ENCODE measurements around the gene RERE. TPM values are rescaled to one million over a fixed set of nuclear protein-coding genes. Genes with fewer than 3 reads are reported as not detected.

RERE gene
- total RNA-seq, 2 donors from 2014 or later, result 102 to 108 TPM

GRCh38 chr1:8339203-8339600 lies 478.2 kb downstream of the RERE start:
- DNase-seq (no peak), ATAC-seq (no peak)
- H3K9me3 ChIP-seq (ENCODE audit: control insufficient read depth, low read length, poor library complexity, severe bottlenecking), result no peaks in the 10 kb centered on the region
- Mint-ChIP-seq H3K4me1 (no peaks in the 10 kb centered on the region), H3K27ac (no peak overlapping the region), H3K36me3 (ENCODE audit: low read depth) (peaks cover 2% of the 10 kb centered on the region), H3K27me3 (no peaks in the 10 kb centered on the region), H3K4me3 (no peak overlapping the region)

GRCh38 chr1:8338526-8339202 lies 478.8 kb downstream of the RERE start:
- Mint-ChIP-seq H3K27me3 (no peaks in the 10 kb centered on the region), H3K4me3 (no peak overlapping the region), H3K27ac (no peak overlapping the region), H3K4me1 (no peaks in the 10 kb centered on the region), H3K36me3 (ENCODE audit: low read depth) (peaks cover 2% of the 10 kb centered on the region)
- ATAC-seq (no peak), DNase-seq (no peak)
- no peaks in the 10 kb centered on the region for H3K9me3 ChIP-seq (ENCODE audit: control insufficient read depth, low read length, poor library complexity, severe bottlenecking)

GRCh38 chr1:8337776-8338525 lies 479.5 kb downstream of the RERE start:
- no peaks in the 10 kb centered on the region for H3K9me3 ChIP-seq (ENCODE audit: control insufficient read depth, low read length, poor library complexity, severe bottlenecking)
- Mint-ChIP-seq H3K27ac (no peak overlapping the region), H3K4me3 (no peak overlapping the region), H3K4me1 (no peaks in the 10 kb centered on the region), H3K36me3 (ENCODE audit: low read depth) (peaks cover 2% of the 10 kb centered on the region), H3K27me3 (no peaks in the 10 kb centered on the region)
- DNase-seq (no peak), ATAC-seq (no peak)

GRCh38 chr1:8335246-8335645 lies 482.2 kb downstream of the RERE start:
- no peaks in the 10 kb centered on the region for H3K4me1 Mint-ChIP-seq
- H3K9me3 ChIP-seq (ENCODE audit: control insufficient read depth, low read length, poor library complexity, severe bottlenecking), result no peaks in the 10 kb centered on the region
- no peaks in the 10 kb centered on the region for H3K27me3 Mint-ChIP-seq
- DNase-seq (no peak), ATAC-seq (no peak)
- no peak overlapping the region for H3K4me3 Mint-ChIP-seq
- no peak overlapping the region for H3K27ac Mint-ChIP-seq
- peaks cover 2% of the 10 kb centered on the region for H3K36me3 Mint-ChIP-seq (ENCODE audit: low read depth)

- Mint-ChIP-seq H3K27me3 (no peaks in the 10 kb centered on the region), H3K4me1 (no peaks in the 10 kb centered on the region), H3K36me3 (ENCODE audit: low read depth) (peaks cover 2% of the 10 kb centered on the region), H3K27ac (no peak overlapping the region), H3K4me3 (no peak overlapping the region)
- ATAC-seq (no peak), DNase-seq (no peak)
- H3K9me3 ChIP-seq (ENCODE audit: control insufficient read depth, low read length, poor library complexity, severe bottlenecking), result no peaks in the 10 kb centered on the region
These were observed 483.2 kb downstream of the RERE start for GRCh38 chr1:8334106-8334851.

GRCh38 chr1:8333246-8333987 lies 484.0 kb downstream of the RERE start:
- H3K4me1 Mint-ChIP-seq, result no peaks in the 10 kb centered on the region
- H3K9me3 ChIP-seq (ENCODE audit: control insufficient read depth, low read length, poor library complexity, severe bottlenecking), result no peaks in the 10 kb centered on the region
- no peak overlapping the region for H3K27ac Mint-ChIP-seq
- DNase-seq (no peak), ATAC-seq (no peak)
- H3K36me3 Mint-ChIP-seq (ENCODE audit: low read depth), result peaks cover 2% of the 10 kb centered on the region
- no peaks in the 10 kb centered on the region for H3K27me3 Mint-ChIP-seq
- no peak overlapping the region for H3K4me3 Mint-ChIP-seq

GRCh38 chr1:8332806-8333205 lies 484.6 kb downstream of the RERE start:
- DNase-seq (no peak), ATAC-seq (no peak)
- H3K27me3 Mint-ChIP-seq, result no peaks in the 10 kb centered on the region

GRCh38 chr1:8330271-8331125 lies 486.9 kb downstream of the RERE start:
- H3K27me3 Mint-ChIP-seq, result no peaks in the 10 kb centered on the region
- ATAC-seq (no peak), DNase-seq (no peak)
- no peak overlapping the region for H3K4me3 Mint-ChIP-seq
- H3K9me3 ChIP-seq (ENCODE audit: control insufficient read depth, low read length, poor library complexity, severe bottlenecking), result no peaks in the 10 kb centered on the region
- no peaks in the 10 kb centered on the region for H3K36me3 Mint-ChIP-seq (ENCODE audit: low read depth)
- no peaks in the 10 kb centered on the region for H3K4me1 Mint-ChIP-seq
- H3K27ac Mint-ChIP-seq, result no peak overlapping the region

More at GRCh38 chr1:8332806-8333205, 484.6 kb downstream of the RERE start:
- Mint-ChIP-seq H3K36me3 (ENCODE audit: low read depth) (peaks cover 2% of the 10 kb centered on the region), H3K4me1 (no peaks in the 10 kb centered on the region), H3K4me3 (no peak overlapping the region), H3K27ac (no peak overlapping the region)
- no peaks in the 10 kb centered on the region for H3K9me3 ChIP-seq (ENCODE audit: control insufficient read depth, low read length, poor library complexity, severe bottlenecking)

- H3K27ac Mint-ChIP-seq, result no peak overlapping the region
- H3K4me3 Mint-ChIP-seq, result no peak overlapping the region
- no peaks in the 10 kb centered on the region for H3K36me3 Mint-ChIP-seq (ENCODE audit: low read depth)
- no peak for DNase-seq
- no peaks in the 10 kb centered on the region for H3K4me1 Mint-ChIP-seq
- ATAC-seq, result no peak
- no peaks in the 10 kb centered on the region for H3K27me3 Mint-ChIP-seq
- no peaks in the 10 kb centered on the region for H3K9me3 ChIP-seq (ENCODE audit: control insufficient read depth, low read length, poor library complexity, severe bottlenecking)
These were observed 487.6 kb downstream of the RERE start for GRCh38 chr1:8329858-8330257.

- DNase-seq (no peak), ATAC-seq (no peak)
- Mint-ChIP-seq H3K27ac (no peak overlapping the region), H3K27me3 (no peaks in the 10 kb centered on the region), H3K4me3 (no peak overlapping the region), H3K36me3 (ENCODE audit: low read depth) (no peaks in the 10 kb centered on the region), H3K4me1 (no peaks in the 10 kb centered on the region)
- no peaks in the 10 kb centered on the region for H3K9me3 ChIP-seq (ENCODE audit: control insufficient read depth, low read length, poor library complexity, severe bottlenecking)
These were observed 488.0 kb downstream of the RERE start for GRCh38 chr1:8329439-8329838.

GRCh38 chr1:8328271-8328670 lies 489.2 kb downstream of the RERE start:
- H3K9me3 ChIP-seq (ENCODE audit: control insufficient read depth, low read length, poor library complexity, severe bottlenecking), result no peaks in the 10 kb centered on the region

GRCh38 chr1:8326265-8326664 lies 491.2 kb downstream of the RERE start:
- no peaks in the 10 kb centered on the region for H3K9me3 ChIP-seq (ENCODE audit: control insufficient read depth, low read length, poor library complexity, severe bottlenecking)
- Mint-ChIP-seq H3K36me3 (ENCODE audit: low read depth) (no peaks in the 10 kb centered on the region), H3K27me3 (no peaks in the 10 kb centered on the region), H3K4me1 (no peaks in the 10 kb centered on the region), H3K4me3 (no peak overlapping the region), H3K27ac (no peak overlapping the region)
- ATAC-seq (no peak), DNase-seq (no peak)

More at GRCh38 chr1:8328271-8328670, 489.2 kb downstream of the RERE start:
- Mint-ChIP-seq H3K27me3 (no peaks in the 10 kb centered on the region), H3K4me1 (no peaks in the 10 kb centered on the region), H3K4me3 (no peak overlapping the region), H3K36me3 (ENCODE audit: low read depth) (no peaks in the 10 kb centered on the region), H3K27ac (no peak overlapping the region)
- no peak for DNase-seq
- no peak for ATAC-seq
